ENCODE measurements around the gene LPAR1. TPM values are rescaled to one million over a fixed set of nuclear protein-coding genes. Genes with fewer than 3 reads are reported as not detected.

The LPAR1 gene
- total RNA-seq, 1 donor from 2014 or later, result 0.56 TPM

DNA sequence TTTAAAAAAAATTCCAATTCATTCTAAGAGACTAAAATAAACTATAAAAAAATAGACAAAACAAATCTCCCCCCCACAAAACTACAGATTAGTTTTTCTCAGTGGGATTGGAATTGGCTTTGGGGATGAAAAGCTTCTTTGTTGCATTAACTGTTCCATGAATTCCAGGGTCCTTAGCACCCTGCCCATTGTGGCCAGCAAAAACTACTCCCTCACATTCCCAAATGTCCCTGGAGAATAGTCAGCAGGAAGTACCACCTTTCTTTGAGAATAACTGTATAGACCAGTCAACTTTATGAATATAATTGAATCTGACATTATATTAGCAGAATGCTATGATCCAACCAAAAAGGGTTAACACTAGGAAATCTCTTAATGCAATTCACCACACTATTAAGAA is 147.9 kb downstream of the LPAR1 start:
- H3K4me3 Mint-ChIP-seq (ENCODE audit: unreplicated experiment), result no peak overlapping the region
- H3K27me3 Mint-ChIP-seq (ENCODE audit: unreplicated experiment), result no peaks in the 10 kb centered on the region
- TF ChIP-seq, protein P1, sequence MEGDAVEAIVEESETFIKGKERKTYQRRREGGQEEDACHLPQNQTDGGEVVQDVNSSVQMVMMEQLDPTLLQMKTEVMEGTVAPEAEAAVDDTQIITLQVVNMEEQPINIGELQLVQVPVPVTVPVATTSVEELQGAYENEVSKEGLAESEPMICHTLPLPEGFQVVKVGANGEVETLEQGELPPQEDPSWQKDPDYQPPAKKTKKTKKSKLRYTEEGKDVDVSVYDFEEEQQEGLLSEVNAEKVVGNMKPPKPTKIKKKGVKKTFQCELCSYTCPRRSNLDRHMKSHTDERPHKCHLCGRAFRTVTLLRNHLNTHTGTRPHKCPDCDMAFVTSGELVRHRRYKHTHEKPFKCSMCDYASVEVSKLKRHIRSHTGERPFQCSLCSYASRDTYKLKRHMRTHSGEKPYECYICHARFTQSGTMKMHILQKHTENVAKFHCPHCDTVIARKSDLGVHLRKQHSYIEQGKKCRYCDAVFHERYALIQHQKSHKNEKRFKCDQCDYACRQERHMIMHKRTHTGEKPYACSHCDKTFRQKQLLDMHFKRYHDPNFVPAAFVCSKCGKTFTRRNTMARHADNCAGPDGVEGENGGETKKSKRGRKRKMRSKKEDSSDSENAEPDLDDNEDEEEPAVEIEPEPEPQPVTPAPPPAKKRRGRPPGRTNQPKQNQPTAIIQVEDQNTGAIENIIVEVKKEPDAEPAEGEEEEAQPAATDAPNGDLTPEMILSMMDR (IDR thresholded peaks at IDR 0.05; ENCODE audit: partially characterized antibody, unreplicated experiment), result no peak
- H3K4me1 Mint-ChIP-seq (ENCODE audit: low read depth, unreplicated experiment), result no peaks in the 10 kb centered on the region
- H3K27ac Mint-ChIP-seq (ENCODE audit: unreplicated experiment), result no peak overlapping the region
- no peak for DNase-seq
- H3K36me3 Mint-ChIP-seq (ENCODE audit: unreplicated experiment), result no peaks in the 10 kb centered on the region
- H3K9me3 Mint-ChIP-seq (ENCODE audit: unreplicated experiment), result no peaks in the 10 kb centered on the region

DNA sequence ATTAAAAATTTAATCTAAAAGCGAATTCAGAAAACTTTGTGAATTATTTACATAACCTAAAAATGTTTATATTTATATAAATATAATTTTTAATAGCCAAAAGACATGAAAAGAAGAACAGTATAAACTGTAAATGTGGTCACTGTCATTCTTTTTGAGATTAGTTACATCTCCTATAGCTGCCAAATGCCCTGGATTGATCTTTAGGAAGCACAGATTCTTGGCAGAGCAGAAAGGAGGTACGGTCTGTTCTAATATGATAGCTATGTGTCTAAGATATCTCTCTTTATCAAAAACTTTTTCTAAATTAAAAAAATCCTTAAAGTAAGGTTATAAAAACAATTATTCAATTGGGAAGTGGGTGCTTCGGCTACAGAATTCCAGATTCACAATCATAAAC is 151.0 kb downstream of the LPAR1 start:
- Mint-ChIP-seq H3K9me3 (ENCODE audit: unreplicated experiment) (no peaks in the 10 kb centered on the region), H3K4me1 (ENCODE audit: low read depth, unreplicated experiment) (no peaks in the 10 kb centered on the region), H3K4me3 (ENCODE audit: unreplicated experiment) (no peak overlapping the region), H3K27me3 (ENCODE audit: unreplicated experiment) (no peaks in the 10 kb centered on the region), H3K27ac (ENCODE audit: unreplicated experiment) (no peak overlapping the region), H3K36me3 (ENCODE audit: unreplicated experiment) (no peaks in the 10 kb centered on the region)
- TF ChIP-seq, protein P1 (IDR thresholded peaks at IDR 0.05; ENCODE audit: partially characterized antibody, unreplicated experiment), result no peak
- DNase-seq, result no peak

DNA sequence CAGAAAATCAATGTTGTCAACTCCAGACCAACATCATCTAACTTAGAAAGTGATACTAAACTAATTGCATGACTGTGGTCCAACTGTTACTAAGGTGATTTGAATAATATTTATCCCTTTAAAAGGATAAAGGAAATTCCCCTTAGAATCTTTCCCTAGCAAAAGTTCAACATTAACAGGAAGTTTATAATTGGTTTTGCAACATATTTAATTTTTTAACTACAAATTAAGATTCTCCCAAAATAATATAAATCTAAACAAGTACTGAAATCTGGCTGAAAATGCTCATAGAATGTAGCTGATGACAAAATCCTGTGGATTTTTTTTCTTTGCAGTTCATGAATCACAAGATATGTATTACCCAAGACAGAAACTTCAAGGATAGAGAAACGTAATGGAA is 151.4 kb downstream of the LPAR1 start:
- H3K9me3 Mint-ChIP-seq (ENCODE audit: unreplicated experiment), result peaks cover 2% of the 10 kb centered on the region
- no peak for DNase-seq
- TF ChIP-seq, protein P1 (IDR thresholded peaks at IDR 0.05; ENCODE audit: partially characterized antibody, unreplicated experiment), result no peak
- no peaks in the 10 kb centered on the region for H3K4me1 Mint-ChIP-seq (ENCODE audit: low read depth, unreplicated experiment)
- no peaks in the 10 kb centered on the region for H3K36me3 Mint-ChIP-seq (ENCODE audit: unreplicated experiment)
- H3K27me3 Mint-ChIP-seq (ENCODE audit: unreplicated experiment), result no peaks in the 10 kb centered on the region
- no peak overlapping the region for H3K4me3 Mint-ChIP-seq (ENCODE audit: unreplicated experiment)
- H3K27ac Mint-ChIP-seq (ENCODE audit: unreplicated experiment), result no peak overlapping the region

DNA sequence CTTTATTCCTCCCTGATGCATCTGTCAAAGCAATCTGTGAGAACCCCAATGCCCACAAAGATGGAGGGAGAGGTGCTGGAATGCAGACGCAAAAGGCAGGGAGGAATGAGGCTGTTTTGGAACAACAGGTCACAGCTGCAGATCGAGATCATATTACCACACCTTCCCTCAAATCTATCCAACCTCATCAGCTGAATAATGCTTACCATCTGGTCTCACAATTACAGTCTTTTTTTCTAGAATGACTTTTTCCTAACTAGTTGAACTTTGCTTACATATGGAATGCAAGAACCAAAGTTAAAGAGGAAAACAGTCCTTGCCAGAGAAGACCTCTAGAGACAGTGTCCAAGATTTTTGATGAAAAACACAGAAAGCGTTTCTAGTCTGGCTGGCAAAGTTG is 158.1 kb downstream of the LPAR1 start:
- no peak for DNase-seq
- H3K9me3 Mint-ChIP-seq (ENCODE audit: unreplicated experiment), result peaks cover 4% of the 10 kb centered on the region
- no peaks in the 10 kb centered on the region for H3K36me3 Mint-ChIP-seq (ENCODE audit: unreplicated experiment)
- no peak overlapping the region for H3K4me3 Mint-ChIP-seq (ENCODE audit: unreplicated experiment)
- no peaks in the 10 kb centered on the region for H3K27me3 Mint-ChIP-seq (ENCODE audit: unreplicated experiment)
- H3K27ac Mint-ChIP-seq (ENCODE audit: unreplicated experiment), result no peak overlapping the region
- TF ChIP-seq, protein P1 (IDR thresholded peaks at IDR 0.05; ENCODE audit: partially characterized antibody, unreplicated experiment), result no peak
- peaks cover 3% of the 10 kb centered on the region for H3K4me1 Mint-ChIP-seq (ENCODE audit: low read depth, unreplicated experiment)

DNA sequence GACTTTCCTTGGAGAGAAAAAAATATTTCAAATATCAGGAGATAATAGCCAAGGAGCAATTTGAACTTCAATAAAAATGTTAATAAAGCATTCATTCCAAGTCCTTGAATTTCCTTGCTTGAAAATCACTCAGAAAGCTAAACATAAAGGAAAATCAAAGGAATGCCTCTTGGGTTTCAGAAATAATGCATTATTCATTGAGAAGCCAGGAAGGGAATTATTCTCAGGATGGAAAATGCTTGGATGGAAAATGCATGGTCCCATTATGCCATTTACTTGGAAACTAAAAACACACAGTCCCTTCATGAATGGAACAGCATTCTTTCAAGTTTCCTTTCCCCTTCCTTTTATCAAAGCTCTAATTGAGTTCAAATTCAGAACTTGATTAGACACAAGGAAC is 160.9 kb downstream of the LPAR1 start:
- Mint-ChIP-seq H3K27me3 (ENCODE audit: unreplicated experiment) (no peaks in the 10 kb centered on the region), H3K27ac (ENCODE audit: unreplicated experiment) (peak overlapping the region; percentile 67), H3K36me3 (ENCODE audit: unreplicated experiment) (no peaks in the 10 kb centered on the region), H3K4me1 (ENCODE audit: low read depth, unreplicated experiment) (peaks cover 3% of the 10 kb centered on the region), H3K4me3 (ENCODE audit: unreplicated experiment) (no peak overlapping the region), H3K9me3 (ENCODE audit: unreplicated experiment) (peaks cover 4% of the 10 kb centered on the region)
- TF ChIP-seq, protein P1 (IDR thresholded peaks at IDR 0.05; ENCODE audit: partially characterized antibody, unreplicated experiment), result no peak
- no peak for DNase-seq
